ENCODE results near the gene RASAL3. TPM values are rescaled to one million over a fixed set of nuclear protein-coding genes. Genes with fewer than 3 reads are reported as not detected.
"Not testable (repeated sequence)": the region's sequence is repeated elsewhere in the genome, so short reads cannot be mapped to it uniquely, and the experiment has no call there.

The RASAL3 gene
- total RNA-seq, 1 donor from 2014 or later: 2.0 TPM

- intact Hi-C loops (cut with micrococcal nuclease): no loop called here
- no peak for DNase-seq
- ATAC-seq: no peak
These were observed 12.0 kb upstream of the RASAL3 start for GRCh38 chr19:15476325-15476724.

- DNase-seq (no peak), ATAC-seq (no peak)
- intact Hi-C loops (cut with micrococcal nuclease): no loop called here
These were observed 11.3 kb upstream of the RASAL3 start for GRCh38 chr19:15475611-15476010.

GRCh38 chr19:15475169-15475568 lies 10.8 kb upstream of the RASAL3 start:
- intact Hi-C loops (cut with micrococcal nuclease): no loop called here
- ATAC-seq (no peak), DNase-seq (no peak)

GRCh38 chr19:15473821-15474220 lies 9.5 kb upstream of the RASAL3 start:
- intact Hi-C loops (cut with micrococcal nuclease); ATAC-seq; DNase-seq: not testable (repeated sequence)

GRCh38 chr19:15471639-15472101 lies 7.3 kb upstream of the RASAL3 start:
- no peak for DNase-seq
- intact Hi-C loops (cut with micrococcal nuclease): no loop called here
- ATAC-seq: no peak

GRCh38 chr19:15469513-15470297 lies 5.4 kb upstream of the RASAL3 start:
- DNase-seq: peak; percentile 40
- intact Hi-C loops (cut with micrococcal nuclease): no loop called here
- ATAC-seq: peak; percentile 74

GRCh38 chr19:15468675-15469512 lies 4.5 kb upstream of the RASAL3 start:
- no peak for DNase-seq
- peak; percentile 12 for ATAC-seq
- intact Hi-C loops (cut with micrococcal nuclease): no loop called here

- ATAC-seq (no peak), DNase-seq (no peak)
- intact Hi-C loops (cut with micrococcal nuclease): no loop called here
These were observed 3.4 kb upstream of the RASAL3 start for GRCh38 chr19:15467734-15468214.

- ATAC-seq (no peak), DNase-seq (no peak)
- intact Hi-C loops (cut with micrococcal nuclease): no loop called here
These were observed 2.7 kb upstream of the RASAL3 start for GRCh38 chr19:15466851-15467733.

GRCh38 chr19:15463861-15464371 lies 428 bp downstream of the RASAL3 start:
- DNase-seq (peak; percentile 44), ATAC-seq (peak; percentile 55)
- intact Hi-C loops (cut with micrococcal nuclease): no loop called here

- DNase-seq (no peak), ATAC-seq (no peak)
- intact Hi-C loops (cut with micrococcal nuclease): no loop called here
These were observed 2.6 kb downstream of the RASAL3 start for GRCh38 chr19:15461694-15462093.

GRCh38 chr19:15457701-15458484 lies 6.5 kb downstream of the RASAL3 start:
- intact Hi-C loops (cut with micrococcal nuclease): no loop called here
- no peak for DNase-seq
- no peak for ATAC-seq

- intact Hi-C loops (cut with micrococcal nuclease): no loop called here
- no peak for ATAC-seq
These were observed 7.3 kb downstream of the RASAL3 start for GRCh38 chr19:15456871-15457700.

GRCh38 chr19:15456441-15456840 lies 7.9 kb downstream of the RASAL3 start:
- intact Hi-C loops (cut with micrococcal nuclease): no loop called here
- DNase-seq: no peak
- no peak for ATAC-seq

More at GRCh38 chr19:15456871-15457700, 7.3 kb downstream of the RASAL3 start:
- no peak for DNase-seq

- intact Hi-C loops (cut with micrococcal nuclease): no loop called here
- ATAC-seq: no peak
- DNase-seq: no peak
These were observed 8.3 kb downstream of the RASAL3 start for GRCh38 chr19:15455996-15456395.

GRCh38 chr19:15453906-15454860 lies 10.2 kb downstream of the RASAL3 start:
- DNase-seq (no peak), ATAC-seq (no peak)
- intact Hi-C loops (cut with micrococcal nuclease): no loop called here
